HG03045 (cell line): ENCODE measurements around the gene ZNF275.
"Not testable (repeated sequence)": the region's sequence is repeated elsewhere in the genome, so short reads cannot be mapped to it uniquely, and the experiment has no call there.

Experiments
- ATAC-seq: cut with Tn5 transposase; IDR thresholded peaks from one replicate; pipeline ENCODE4 v1.9.1; 2021; ENCODE audit warnings: mild to moderate bottlenecking, moderate library complexity; ENCODE audit not compliant: unreplicated experiment

The ZNF275 gene

GRCh38 chrX:153386097-153386496 is 52.1 kb downstream of the ZNF275 start:
- ATAC-seq, result no peak

GRCh38 chrX:153387345-153387744 is 53.4 kb downstream of the ZNF275 start:
- ATAC-seq, result no peak

GRCh38 chrX:153387987-153388721 is 54.2 kb downstream of the ZNF275 start:
- ATAC-seq, result no peak

GRCh38 chrX:153388722-153389459 is 54.9 kb downstream of the ZNF275 start:
- ATAC-seq, result no peak

GRCh38 chrX:153389460-153389768 is 55.5 kb downstream of the ZNF275 start:
- ATAC-seq, result not testable (repeated sequence)

GRCh38 chrX:153392642-153393321 is 58.8 kb downstream of the ZNF275 start:
- ATAC-seq, result no peak

- ATAC-seq, result no peak
Measured at GRCh38 chrX:153394612-153395011, 60.7 kb downstream of the ZNF275 start.

- ATAC-seq, result no peak
Measured at GRCh38 chrX:153395613-153396319, 61.8 kb downstream of the ZNF275 start.

- ATAC-seq, result no peak
Measured at GRCh38 chrX:153396320-153397195, 62.6 kb downstream of the ZNF275 start.

- ATAC-seq, result no peak
Measured at GRCh38 chrX:153397256-153397960, 63.5 kb downstream of the ZNF275 start.

GRCh38 chrX:153398275-153398960 is 64.5 kb downstream of the ZNF275 start:
- ATAC-seq, result no peak

- no peak for ATAC-seq
Measured at GRCh38 chrX:153400146-153401132, 66.5 kb downstream of the ZNF275 start.

- no peak for ATAC-seq
Measured at GRCh38 chrX:153401133-153401764, 67.3 kb downstream of the ZNF275 start, which contains the start of gene PNMA6E. Gene PNMA6E, minus strand, starts transcription at chrX:153401350. Its CDS starts 2,501 bp downstream, at chrX:153398849.
